Cardiac muscle cell (in vitro differentiated cells and primary cell): ENCODE measurements around the gene MPZL3. TPM values are rescaled to one million over a fixed set of nuclear protein-coding genes. Genes with fewer than 3 reads are reported as not detected.

Experiments
- DNase-seq, 2 donors: peaks; one replicate each; pipeline versions ENCODE4 v3.0.0 to v3.0.0-alpha.2; 2010 to 2017; ENCODE audit warnings: low read depth in 1 of 2, low spot score in 1 of 2
- H3K27ac ChIP-seq: fragments of 200-600 bp; sonication (generic); 2 replicates; pipeline ENCODE4 v1.5.1; 2016
- H3K27me3 ChIP-seq: fragments of 200-600 bp; sonication (generic); 2 replicates; pipeline ENCODE4 v1.6.0; 2016; ENCODE audit warnings: control low read depth
- H3K36me3 ChIP-seq: fragments of 200-600 bp; sonication (generic); 2 replicates; pipeline ENCODE4 v1.5.1; 2016; ENCODE audit warnings: control low read depth
- H3K4me1 ChIP-seq: fragments of 200-600 bp; sonication (generic); 2 replicates; pipeline ENCODE4 v1.8.1; 2017; ENCODE audit warnings: low read depth, mild to moderate bottlenecking, mixed run types
- H3K4me3 ChIP-seq: fragments of 200-600 bp; sonication (generic); 2 replicates; pipeline ENCODE4 v1.5.1; 2016; ENCODE audit warnings: mild to moderate bottlenecking
- H3K9me3 ChIP-seq: fragments of 200-600 bp; sonication (generic); 2 replicates; pipeline ENCODE4 v1.5.1; 2017; ENCODE audit warnings: low read depth, mild to moderate bottlenecking, control low read depth
- CTCF ChIP-seq: IDR thresholded peaks from 2 replicates; pipeline ENCODE4 v1.5.1; 2012; ENCODE audit warnings: low read depth, mild to moderate bottlenecking, low read length
- polyA plus RNA-seq: library from polyadenylated mRNA; unstranded; fragments of >200 nt; fragmentation: Nextera tagmentation; extraction: Ambion mirVana; gene quantifications from 2 replicates; pipeline ENCODE4 v1.2.1, GENCODE V29; 2016
- total RNA-seq: library from RNA; depleted of rRNA; stranded (reverse); fragments of >200 nt; gene quantifications from 2 replicates; pipeline ENCODE4 v1.2.3, GENCODE V29; 2016

MPZL3 gene
- total and polyA plus RNA-seq, 2 experiments from 2014 or later = 0.07 to 0.12 TPM

GRCh38 chr11:118238421-118238820 lies 13.7 kb downstream of the MPZL3 start:
- peaks cover 38% of the 10 kb centered on the region for H3K27me3 ChIP-seq
- no peak overlapping the region for H3K27ac ChIP-seq
- H3K4me1 ChIP-seq = peaks cover 4% of the 10 kb centered on the region
- no peak for DNase-seq
- H3K36me3 ChIP-seq = no peaks in the 10 kb centered on the region
- H3K9me3 ChIP-seq = no peaks in the 10 kb centered on the region
- no peak overlapping the region for H3K4me3 ChIP-seq
- TF ChIP-seq CTCF = no peak

GRCh38 chr11:118236170-118236569 lies 16.0 kb downstream of the MPZL3 start:
- Histone ChIP-seq H3K9me3 (no peaks in the 10 kb centered on the region), H3K36me3 (no peaks in the 10 kb centered on the region), H3K4me1 (peaks cover 4% of the 10 kb centered on the region), H3K27ac (no peak overlapping the region), H3K27me3 (peaks cover 28% of the 10 kb centered on the region), H3K4me3 (no peak overlapping the region)
- TF ChIP-seq CTCF = no peak
- DNase-seq = no peak

- TF ChIP-seq CTCF = no peak
- Histone ChIP-seq H3K4me3 (no peak overlapping the region), H3K9me3 (no peaks in the 10 kb centered on the region), H3K27ac (no peak overlapping the region), H3K27me3 (peaks cover 28% of the 10 kb centered on the region), H3K36me3 (no peaks in the 10 kb centered on the region), H3K4me1 (peaks cover 3% of the 10 kb centered on the region)
- no peak for DNase-seq
These were observed 17.3 kb downstream of the MPZL3 start for GRCh38 chr11:118234833-118235232.

- no peaks in the 10 kb centered on the region for H3K4me1 ChIP-seq
These were observed 18.3 kb downstream of the MPZL3 start for GRCh38 chr11:118233850-118234249.

GRCh38 chr11:118233377-118233776 lies 18.8 kb downstream of the MPZL3 start:
- no peak for DNase-seq
- Histone ChIP-seq H3K4me3 (no peak overlapping the region), H3K36me3 (no peaks in the 10 kb centered on the region), H3K27ac (no peak overlapping the region), H3K9me3 (no peaks in the 10 kb centered on the region), H3K4me1 (no peaks in the 10 kb centered on the region), H3K27me3 (peaks cover 28% of the 10 kb centered on the region)
- TF ChIP-seq CTCF = no peak

More at GRCh38 chr11:118233850-118234249, 18.3 kb downstream of the MPZL3 start:
- no peak for TF ChIP-seq CTCF
- no peak for DNase-seq
- peaks cover 28% of the 10 kb centered on the region for H3K27me3 ChIP-seq
- H3K9me3 ChIP-seq = no peaks in the 10 kb centered on the region
- no peaks in the 10 kb centered on the region for H3K36me3 ChIP-seq
- no peak overlapping the region for H3K4me3 ChIP-seq
- H3K27ac ChIP-seq = no peak overlapping the region

- Histone ChIP-seq H3K36me3 (no peaks in the 10 kb centered on the region), H3K27ac (no peak overlapping the region), H3K27me3 (peaks cover 28% of the 10 kb centered on the region), H3K4me1 (no peaks in the 10 kb centered on the region), H3K9me3 (no peaks in the 10 kb centered on the region), H3K4me3 (no peak overlapping the region)
- no peak for TF ChIP-seq CTCF
- DNase-seq = no peak
These were observed 19.5 kb downstream of the MPZL3 start for GRCh38 chr11:118232659-118233058.
